ENCODE measurements around the gene FABP7. TPM values are rescaled to one million over a fixed set of nuclear protein-coding genes. Genes with fewer than 3 reads are reported as not detected.

Gene FABP7
- total RNA-seq, 1 donor from 2014 or later = not detected

DNA sequence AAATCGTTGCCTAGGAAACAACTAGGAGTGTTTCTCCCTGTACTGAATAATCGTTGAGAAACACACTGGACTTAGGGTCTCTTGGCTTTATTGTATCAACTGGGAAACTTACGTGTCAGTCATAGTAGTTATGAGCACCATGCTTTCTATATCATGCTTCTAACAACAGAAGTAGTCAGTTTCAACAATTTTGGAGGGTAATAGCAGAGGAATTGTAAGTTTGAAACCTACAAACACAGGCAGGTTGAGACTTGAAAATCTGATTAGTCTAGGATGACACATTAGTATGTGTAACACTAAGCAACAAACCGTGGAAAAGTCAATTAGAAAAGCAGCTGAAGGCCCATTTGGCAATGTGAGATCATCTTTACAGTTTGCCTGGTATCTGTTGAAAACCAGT lies 43.9 kb upstream of the FABP7 start:
- Mint-ChIP-seq H3K4me1 (ENCODE audit: low read depth) (no peaks in the 10 kb centered on the region), H3K9me3 (ENCODE audit: low read depth) (no peaks in the 10 kb centered on the region), H3K4me3 (ENCODE audit: unreplicated experiment) (no peak overlapping the region), H3K27me3 (ENCODE audit: low read depth) (peaks cover 2% of the 10 kb centered on the region), H3K27ac (ENCODE audit: unreplicated experiment) (no peak overlapping the region), H3K36me3 (ENCODE audit: low read depth) (no peaks in the 10 kb centered on the region)
- DNase-seq (ENCODE audit: low spot score) = no peak
- no peak for TF ChIP-seq CTCF (IDR thresholded peaks at IDR 0.05)

DNA sequence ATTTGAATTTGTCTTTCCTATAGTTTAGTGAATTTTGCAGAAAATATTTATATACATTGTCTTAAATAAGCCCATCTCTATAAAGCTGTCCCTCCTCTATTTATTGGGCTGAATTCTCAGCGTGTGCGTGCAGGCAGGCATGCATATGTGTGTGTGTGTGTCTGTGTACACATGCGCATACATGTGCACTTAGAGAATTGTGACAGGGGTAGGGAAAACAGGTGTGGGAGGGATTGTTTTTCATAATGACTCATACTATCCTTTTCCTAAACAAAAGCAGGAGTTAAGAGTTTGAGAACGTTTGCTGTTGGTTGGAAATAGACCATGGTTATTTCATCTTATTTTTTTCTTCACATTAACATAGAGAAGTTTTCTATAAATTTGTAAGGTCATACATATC lies 43.4 kb upstream of the FABP7 start:
- peaks cover 2% of the 10 kb centered on the region for H3K27me3 Mint-ChIP-seq (ENCODE audit: low read depth)
- H3K36me3 Mint-ChIP-seq (ENCODE audit: low read depth) = no peaks in the 10 kb centered on the region
- H3K4me3 Mint-ChIP-seq (ENCODE audit: unreplicated experiment) = no peak overlapping the region
- no peaks in the 10 kb centered on the region for H3K4me1 Mint-ChIP-seq (ENCODE audit: low read depth)
- TF ChIP-seq CTCF (IDR thresholded peaks at IDR 0.05) = no peak
- H3K9me3 Mint-ChIP-seq (ENCODE audit: low read depth) = no peaks in the 10 kb centered on the region
- no peak overlapping the region for H3K27ac Mint-ChIP-seq (ENCODE audit: unreplicated experiment)
- DNase-seq (ENCODE audit: low spot score) = no peak

GRCh38 chr6:122736616-122737015 lies 42.9 kb upstream of the FABP7 start:
- Mint-ChIP-seq H3K36me3 (ENCODE audit: low read depth) (no peaks in the 10 kb centered on the region), H3K4me3 (ENCODE audit: unreplicated experiment) (no peak overlapping the region), H3K27ac (ENCODE audit: unreplicated experiment) (no peak overlapping the region), H3K9me3 (ENCODE audit: low read depth) (no peaks in the 10 kb centered on the region), H3K27me3 (ENCODE audit: low read depth) (peaks cover 2% of the 10 kb centered on the region), H3K4me1 (ENCODE audit: low read depth) (no peaks in the 10 kb centered on the region)
- no peak for TF ChIP-seq CTCF (IDR thresholded peaks at IDR 0.05)
- DNase-seq (ENCODE audit: low spot score) = no peak

- no peak for DNase-seq (ENCODE audit: low spot score)
- Mint-ChIP-seq H3K9me3 (ENCODE audit: low read depth) (no peaks in the 10 kb centered on the region), H3K27me3 (ENCODE audit: low read depth) (no peaks in the 10 kb centered on the region), H3K4me3 (ENCODE audit: unreplicated experiment) (no peak overlapping the region), H3K4me1 (ENCODE audit: low read depth) (peaks cover 6% of the 10 kb centered on the region), H3K27ac (ENCODE audit: unreplicated experiment) (no peak overlapping the region), H3K36me3 (ENCODE audit: low read depth) (no peaks in the 10 kb centered on the region)
- no peak for TF ChIP-seq CTCF (IDR thresholded peaks at IDR 0.05)
These were observed 39.4 kb upstream of the FABP7 start for GRCh38 chr6:122740091-122740490.

- H3K27ac Mint-ChIP-seq (ENCODE audit: unreplicated experiment) = no peak overlapping the region
- H3K36me3 Mint-ChIP-seq (ENCODE audit: low read depth) = no peaks in the 10 kb centered on the region
- no peak for TF ChIP-seq CTCF (IDR thresholded peaks at IDR 0.05)
- H3K9me3 Mint-ChIP-seq (ENCODE audit: low read depth) = no peaks in the 10 kb centered on the region
- H3K27me3 Mint-ChIP-seq (ENCODE audit: low read depth) = no peaks in the 10 kb centered on the region
- H3K4me3 Mint-ChIP-seq (ENCODE audit: unreplicated experiment) = no peak overlapping the region
- peaks cover 6% of the 10 kb centered on the region for H3K4me1 Mint-ChIP-seq (ENCODE audit: low read depth)
- DNase-seq (ENCODE audit: low spot score) = no peak
These were observed 38.6 kb upstream of the FABP7 start for GRCh38 chr6:122740936-122741335.
